Measurements from ENCODE around the gene KIAA0513.
A peak's percentile ranks its signal among the peaks of the same experiment; 100 is the strongest.
"Not testable (repeated sequence)": the region's sequence is repeated elsewhere in the genome, so short reads cannot be mapped to it uniquely, and the experiment has no call there.

Gene KIAA0513

DNA sequence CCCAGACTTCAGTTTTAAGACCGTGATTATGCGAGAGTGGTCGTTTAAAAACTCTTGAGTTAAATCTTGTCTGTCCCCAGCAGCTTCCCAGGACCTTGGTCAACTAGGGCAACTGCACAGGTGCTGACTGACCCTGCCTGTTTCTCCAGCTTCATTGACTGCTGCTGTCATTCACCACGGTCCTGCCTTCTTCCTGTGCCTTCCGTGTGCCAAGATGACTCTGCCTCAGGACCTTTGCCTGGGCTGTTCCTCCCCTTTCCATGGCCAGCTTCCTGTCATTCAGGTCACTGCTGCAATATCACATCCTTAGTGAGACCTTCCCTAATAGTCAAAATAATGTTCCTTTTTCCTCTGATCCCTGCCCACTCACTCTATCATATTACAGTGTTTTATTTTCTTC, 3.9 kb downstream of the KIAA0513 start:
- no peak for DNase-seq

DNA sequence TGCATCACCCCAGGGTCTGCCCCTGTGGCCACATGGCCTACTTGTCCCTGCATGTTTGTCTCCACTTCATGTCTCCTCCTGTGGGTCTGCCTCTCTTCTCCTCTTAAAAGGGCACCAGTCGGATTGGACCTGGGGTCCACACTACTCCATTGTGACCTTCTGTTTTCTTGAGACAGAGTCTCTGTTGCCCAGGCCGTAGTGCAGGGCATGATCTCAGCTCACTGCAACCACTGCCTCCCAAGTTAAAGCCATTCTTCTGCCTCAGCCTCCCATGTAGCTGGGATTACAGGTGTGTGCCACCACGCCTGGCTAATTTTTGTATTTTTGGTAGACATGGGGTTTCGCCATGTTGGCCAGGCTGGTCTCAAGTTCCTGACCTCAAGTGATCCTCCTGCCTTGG, 4.6 kb downstream of the KIAA0513 start:
- not testable (repeated sequence) for DNase-seq

GRCh38 chr16:85033171-85033570, 5.6 kb downstream of the KIAA0513 start:
- DNase-seq, result no peak

GRCh38 chr16:85034591-85035433, 7.2 kb downstream of the KIAA0513 start:
- DNase-seq, result no peak

DNA sequence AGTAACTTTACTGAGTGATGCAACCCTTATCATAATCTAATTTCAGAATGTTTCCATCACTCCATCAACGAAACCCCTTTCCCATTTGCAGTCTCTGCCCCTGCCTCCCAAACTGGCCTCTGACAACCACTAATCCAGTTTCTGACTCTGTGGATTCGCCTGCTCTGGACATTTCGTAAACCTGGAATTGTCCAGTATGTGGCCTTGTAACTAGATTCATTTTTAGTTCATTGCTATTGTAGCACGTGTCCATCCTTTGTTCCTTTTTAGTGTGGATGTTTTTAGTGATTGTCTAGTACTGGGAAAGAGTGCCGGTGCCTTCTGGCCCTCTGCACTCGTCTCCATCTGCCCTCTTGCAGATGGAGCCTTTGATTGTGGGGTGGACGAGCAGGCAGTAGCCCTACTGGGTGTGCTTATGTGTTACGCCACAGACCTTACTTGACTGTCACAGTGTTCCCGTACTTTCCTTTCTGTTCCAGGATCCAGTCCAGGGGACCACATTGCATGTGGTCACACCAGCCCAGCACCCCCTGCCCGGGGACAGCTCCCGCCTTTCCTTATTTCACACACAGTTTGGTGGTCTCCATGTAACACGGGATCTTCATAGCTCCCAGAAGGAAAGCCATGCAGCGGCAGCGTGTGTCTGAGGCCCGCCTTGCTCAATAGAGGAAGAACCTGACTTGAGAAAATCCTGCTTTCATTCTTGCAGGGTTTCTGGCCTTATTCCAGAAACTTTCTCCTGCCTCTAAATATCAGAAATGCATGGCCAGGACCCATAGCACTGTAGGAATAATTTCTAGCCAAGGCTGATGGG, 8.8 kb downstream of the KIAA0513 start:
- no peak for DNase-seq

DNA sequence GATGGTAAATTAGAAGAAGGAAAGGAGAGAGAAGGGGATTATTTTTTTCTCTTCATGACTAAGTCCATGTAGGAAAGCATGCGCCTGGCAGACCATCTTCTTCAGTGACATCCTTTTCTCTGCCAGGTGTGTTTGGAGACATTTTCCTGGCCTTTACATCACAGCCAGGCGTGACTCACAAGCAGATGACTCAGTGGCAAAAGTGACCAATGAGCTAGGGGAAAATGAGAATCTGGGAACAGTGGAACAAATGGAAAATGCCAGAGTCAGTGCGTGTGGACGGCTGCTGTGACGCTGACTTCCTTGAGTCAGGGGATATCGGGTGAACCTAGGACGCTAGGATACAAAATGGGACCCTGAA, 9.4 kb downstream of the KIAA0513 start:
- no peak for DNase-seq

- DNase-seq, result no peak
Observed at GRCh38 chr16:85037721-85038120, 10.1 kb downstream of the KIAA0513 start.

GRCh38 chr16:85040685-85041084, 13.1 kb downstream of the KIAA0513 start:
- DNase-seq, result no peak

DNA sequence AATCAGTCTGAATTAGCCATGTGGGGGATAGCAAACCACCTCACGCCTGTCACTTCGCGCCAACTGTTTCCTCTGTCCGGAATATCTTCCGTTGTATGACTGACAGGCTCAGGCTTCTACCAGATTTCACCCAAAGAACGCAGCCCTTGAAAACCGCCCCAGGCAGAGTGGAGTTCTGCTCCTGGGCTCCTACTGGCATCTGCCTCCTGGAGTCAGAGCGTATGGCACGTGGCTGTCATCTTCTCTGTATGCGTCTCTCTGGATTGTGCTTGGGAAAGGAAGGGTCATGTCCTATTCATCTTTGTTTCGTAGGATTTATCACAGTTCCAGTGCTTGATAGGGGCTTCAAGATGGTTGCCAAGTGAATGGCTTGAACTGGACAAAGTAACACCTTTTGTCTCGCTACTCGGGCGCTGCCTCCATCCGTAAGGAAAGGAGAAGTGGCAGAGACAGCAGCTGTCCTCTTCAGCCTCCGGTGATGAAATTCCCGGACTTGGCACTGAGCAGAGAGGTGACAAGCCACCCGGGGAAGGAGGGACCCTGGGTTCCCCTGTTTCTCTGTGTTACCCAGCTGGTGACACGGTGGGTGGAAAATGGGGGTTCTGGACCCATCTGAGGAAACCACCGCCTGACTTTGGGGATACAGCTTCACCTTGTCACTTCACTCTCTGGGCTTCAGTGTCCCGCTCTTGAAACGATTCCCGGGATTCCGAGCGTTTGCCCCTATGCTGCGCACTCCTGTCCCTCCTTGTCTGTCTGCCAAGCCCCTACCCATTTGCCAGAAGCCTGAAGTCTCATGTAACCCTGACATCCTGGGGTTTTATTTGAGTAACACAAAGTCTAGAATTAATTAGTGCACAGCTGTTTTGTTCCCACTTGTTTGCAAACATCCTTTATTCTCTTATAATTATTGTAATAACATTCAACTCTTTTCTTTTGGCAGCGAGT, 13.9 kb downstream of the KIAA0513 start:
- peak; percentile 30 for DNase-seq

DNA sequence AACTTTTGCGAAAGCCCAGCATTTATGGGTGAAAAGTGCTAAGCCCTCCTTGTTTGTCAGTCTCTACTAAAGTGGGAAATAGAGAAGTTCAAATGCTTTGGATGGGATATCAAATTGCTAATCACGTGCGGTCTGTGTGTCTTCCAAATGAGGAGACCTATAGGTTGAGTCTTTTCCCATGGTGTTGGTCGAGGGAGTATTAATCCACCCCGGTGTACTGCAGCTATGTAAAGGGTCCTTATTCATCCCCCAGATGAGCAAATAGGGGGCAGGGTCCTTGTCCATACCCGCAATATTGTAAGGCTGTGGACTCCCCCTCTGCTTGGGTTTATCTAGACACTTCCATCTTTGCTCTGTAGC, 14.6 kb downstream of the KIAA0513 start:
- peak; percentile 31 for DNase-seq

DNA sequence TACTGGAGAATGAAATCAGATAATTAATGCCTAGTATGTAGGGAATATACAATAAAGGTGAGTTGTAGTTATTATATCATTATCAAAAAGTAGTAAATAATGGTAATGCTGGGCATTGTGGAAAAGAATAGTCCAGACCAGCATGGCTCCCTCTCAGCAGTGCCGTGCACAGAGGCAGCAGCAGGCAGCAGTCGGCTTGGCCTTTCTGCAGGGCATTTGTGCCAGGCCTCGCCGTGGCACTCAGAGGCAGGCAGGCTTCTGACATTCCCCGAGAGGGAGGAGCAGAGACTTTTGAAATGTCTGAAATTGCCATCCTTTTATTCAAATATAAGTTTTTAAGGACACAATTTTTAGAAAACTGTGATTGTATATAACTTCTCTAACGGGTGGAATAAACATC, 15.0 kb downstream of the KIAA0513 start:
- no peak for DNase-seq

- no peak for DNase-seq
Observed at GRCh38 chr16:85045077-85045476, 17.5 kb downstream of the KIAA0513 start.

- no peak for DNase-seq
Observed at GRCh38 chr16:85045641-85046471, 18.3 kb downstream of the KIAA0513 start.

GRCh38 chr16:85046472-85046916, 18.9 kb downstream of the KIAA0513 start:
- DNase-seq, result no peak

GRCh38 chr16:85046931-85047866, 19.6 kb downstream of the KIAA0513 start:
- DNase-seq, result no peak

DNA sequence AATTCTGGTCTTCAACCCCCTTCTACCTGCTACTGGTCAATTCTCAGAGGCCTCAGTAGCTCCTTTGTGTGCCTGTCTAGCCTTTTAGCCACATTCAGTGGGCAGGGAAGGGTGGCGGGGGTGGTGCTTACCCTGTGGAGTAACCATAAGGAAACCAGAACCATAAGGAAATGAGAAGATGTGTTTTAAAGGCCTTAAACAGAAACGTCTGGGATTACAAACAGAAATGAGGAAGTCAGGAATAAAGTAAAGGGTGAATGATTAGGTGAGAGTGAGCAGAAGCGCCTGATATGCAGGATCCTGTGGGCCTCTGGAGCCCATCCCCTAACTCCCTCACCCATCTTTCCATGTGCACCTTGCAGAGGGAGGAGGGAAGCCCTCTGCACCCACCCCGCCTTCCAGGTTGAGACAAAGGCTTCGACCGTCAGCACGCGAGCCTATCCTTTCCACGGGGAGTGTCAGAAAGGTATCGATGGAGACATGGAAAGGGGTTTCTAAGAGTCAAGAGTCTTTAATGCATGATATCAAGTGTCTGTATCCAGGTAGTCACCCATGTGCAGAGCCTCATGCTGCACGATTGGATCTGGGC, 20.4 kb downstream of the KIAA0513 start:
- no peak for DNase-seq

GRCh38 chr16:85048921-85049562, 21.4 kb downstream of the KIAA0513 start:
- DNase-seq, result no peak

DNA sequence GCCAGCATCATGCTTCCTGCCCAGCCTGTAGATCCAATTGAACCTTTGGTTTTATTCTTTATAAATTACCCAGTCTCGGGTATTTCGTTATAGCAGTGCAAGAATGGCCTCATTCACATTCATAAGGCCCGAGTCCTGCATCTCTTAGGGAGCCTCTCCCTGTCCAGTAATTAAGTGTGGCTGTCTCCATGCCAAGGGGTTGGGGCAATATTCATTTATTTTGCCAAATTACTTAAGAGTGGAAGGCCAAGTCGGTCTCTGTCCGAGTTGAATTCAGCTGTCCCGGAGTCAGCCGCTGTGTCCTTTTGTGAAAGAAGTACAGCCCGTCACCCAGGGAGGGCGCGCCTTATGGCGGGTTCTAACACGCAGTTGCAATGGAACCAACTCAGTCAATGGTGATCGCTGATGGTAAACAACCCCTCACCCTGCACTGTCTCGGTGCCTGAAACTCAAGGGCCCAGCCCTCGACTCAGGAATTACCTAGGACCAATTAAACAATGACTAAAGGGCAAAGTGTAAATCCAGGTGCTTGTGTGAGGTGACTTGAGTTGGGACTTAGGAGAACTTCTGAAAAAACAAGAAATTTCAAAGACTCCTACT, 22.2 kb downstream of the KIAA0513 start:
- no peak for DNase-seq

DNA sequence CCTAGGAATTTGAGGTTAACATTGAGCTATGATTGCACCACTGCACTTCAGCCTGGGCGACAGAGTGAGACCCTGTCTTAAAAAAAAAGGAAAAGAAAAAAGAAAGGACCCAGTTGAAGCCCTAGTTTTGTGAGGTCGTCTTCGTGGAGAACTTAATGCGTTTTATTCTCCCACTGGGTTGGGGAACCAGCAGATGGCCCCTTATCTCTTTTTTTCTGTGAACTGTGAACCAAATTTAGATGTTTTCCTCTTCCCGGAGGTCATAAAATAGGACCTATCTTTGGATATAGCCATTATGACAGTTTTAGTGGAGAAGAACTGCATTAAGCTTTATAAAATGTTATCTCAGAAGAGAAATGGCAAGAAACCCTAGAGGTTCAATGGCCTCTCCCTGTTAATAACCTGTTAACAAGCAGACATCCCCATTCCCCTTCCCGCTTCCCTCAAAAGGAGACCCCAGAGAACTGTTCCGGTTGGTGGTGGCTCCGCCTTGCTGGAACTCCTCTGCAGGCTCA, 23.5 kb downstream of the KIAA0513 start:
- DNase-seq, result no peak
